DMS 273 (cell line): ENCODE results near the gene CDT1.

Source experiments
- DNase-seq: peaks from one replicate; lab custom pipeline; 2025; ENCODE audit not compliant: unreplicated experiment; lab: John Stamatoyannopoulos, UW

The CDT1 gene

DNA sequence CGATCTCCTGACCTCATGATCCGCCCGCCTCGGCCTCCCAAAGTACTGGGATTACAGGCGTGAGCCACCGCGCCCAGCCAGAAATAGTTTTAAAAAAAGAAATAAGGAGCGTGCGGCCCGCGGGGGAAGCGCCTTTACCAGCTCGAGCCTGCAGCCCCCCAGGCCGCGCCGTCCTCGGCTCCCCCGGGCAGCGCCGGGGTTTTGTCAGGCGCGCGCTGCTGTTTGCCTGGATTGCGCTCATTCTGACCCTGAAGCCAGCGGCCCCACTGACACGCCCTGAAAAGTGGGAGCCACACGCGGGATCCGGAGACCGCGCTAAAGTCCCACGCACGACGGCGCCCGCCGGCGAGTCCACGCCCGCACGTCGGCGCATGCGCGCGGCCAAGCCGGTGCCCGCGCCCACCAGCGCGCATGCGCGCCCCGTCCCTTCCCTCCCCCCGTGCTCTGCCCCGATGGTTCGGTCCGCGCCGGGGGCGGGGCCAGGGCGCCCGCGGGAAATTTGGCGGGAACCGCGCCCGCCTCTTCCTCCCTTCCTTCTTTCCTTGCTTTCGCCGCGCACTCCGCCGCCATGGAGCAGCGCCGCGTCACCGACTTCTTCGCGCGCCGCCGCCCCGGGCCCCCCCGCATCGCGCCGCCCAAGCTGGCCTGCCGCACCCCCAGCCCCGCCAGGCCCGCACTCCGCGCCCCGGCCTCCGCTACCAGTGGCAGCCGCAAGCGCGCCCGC is at the start of gene CDT1:
CDT1 (plus strand) TSS at position 526 of the 724 bp plus-strand sequence; CDS start at position 569, 43 bp downstream.
- peak; percentile 95 for DNase-seq

DNA sequence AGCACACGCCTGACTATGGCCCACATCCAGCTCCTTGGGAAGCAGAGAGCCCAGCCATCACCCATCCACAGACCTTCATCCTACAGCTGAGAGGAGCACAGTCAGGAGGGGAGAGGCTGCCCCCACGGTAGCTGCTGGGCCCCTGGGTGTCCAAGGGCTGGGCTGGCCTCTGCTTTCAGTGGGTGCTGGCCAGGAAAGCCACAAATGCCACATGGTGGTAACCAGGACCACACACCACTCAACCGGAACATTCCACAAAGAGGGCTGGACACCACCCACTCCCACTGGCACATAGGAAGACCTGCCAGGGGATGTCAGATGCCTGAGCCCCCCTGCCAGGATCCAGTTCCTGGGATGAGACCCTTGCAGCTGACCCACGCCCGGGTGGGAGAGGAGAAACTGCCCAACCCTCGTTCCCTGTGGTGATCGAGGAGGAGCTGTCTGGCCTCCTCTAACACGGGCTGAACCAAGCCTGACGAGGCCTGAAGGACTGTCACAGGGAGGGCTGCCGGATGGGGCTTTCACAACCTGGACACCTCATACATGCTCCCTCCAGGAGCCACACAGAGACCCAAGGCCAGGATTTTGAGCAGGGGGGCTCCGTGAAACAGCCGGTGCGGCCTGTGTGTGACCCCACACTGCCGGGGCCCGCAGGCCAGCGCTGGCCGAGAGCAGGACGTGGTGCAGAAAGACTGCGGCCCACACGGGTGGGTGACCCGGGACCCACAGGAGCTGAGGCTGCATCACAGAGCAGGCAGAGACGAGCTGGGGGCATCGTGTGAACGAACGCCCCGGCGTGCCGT is 49.3 kb upstream of the CDT1 start:
- no peak for DNase-seq

DNA sequence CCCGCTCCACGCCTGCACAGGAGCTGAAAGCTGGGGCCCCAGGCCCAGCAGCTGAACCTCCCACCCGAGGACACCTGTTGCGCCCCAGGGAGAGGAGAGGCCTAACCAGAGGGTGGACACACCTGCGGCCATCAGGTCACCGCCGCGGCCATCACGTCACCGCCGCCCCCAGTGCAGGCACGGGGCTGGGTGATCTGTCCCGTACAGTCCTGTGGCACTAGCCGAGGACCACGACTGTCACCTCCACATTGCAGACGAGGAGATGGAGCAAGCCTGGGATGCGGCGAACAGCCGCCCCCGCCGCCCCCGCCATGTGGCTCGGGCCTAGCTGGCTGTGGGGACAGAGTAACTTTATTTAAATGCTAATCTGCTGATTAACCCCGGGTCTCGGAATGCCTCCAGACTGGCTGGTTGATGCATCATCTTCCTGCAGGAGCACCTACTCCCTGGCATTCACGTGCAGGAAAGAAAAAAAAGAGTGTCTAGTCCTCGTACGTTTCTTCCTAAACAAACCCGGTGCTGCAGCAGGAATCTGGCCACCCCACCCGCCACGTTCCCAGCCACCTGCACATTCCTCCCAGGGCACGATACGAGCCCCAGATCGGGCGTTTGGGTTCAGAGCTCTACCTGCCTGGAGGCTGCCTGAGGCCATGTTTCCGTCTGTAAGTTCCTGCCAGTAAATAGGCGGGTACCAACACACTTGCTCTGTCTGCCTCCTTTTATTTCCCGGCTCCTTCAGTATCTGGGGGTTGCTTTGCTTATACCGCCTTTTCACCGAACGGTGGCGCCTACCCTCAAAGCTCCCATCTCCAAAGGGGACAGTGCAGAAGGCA is 48.5 kb upstream of the CDT1 start:
- DNase-seq = peak; percentile 46

DNA sequence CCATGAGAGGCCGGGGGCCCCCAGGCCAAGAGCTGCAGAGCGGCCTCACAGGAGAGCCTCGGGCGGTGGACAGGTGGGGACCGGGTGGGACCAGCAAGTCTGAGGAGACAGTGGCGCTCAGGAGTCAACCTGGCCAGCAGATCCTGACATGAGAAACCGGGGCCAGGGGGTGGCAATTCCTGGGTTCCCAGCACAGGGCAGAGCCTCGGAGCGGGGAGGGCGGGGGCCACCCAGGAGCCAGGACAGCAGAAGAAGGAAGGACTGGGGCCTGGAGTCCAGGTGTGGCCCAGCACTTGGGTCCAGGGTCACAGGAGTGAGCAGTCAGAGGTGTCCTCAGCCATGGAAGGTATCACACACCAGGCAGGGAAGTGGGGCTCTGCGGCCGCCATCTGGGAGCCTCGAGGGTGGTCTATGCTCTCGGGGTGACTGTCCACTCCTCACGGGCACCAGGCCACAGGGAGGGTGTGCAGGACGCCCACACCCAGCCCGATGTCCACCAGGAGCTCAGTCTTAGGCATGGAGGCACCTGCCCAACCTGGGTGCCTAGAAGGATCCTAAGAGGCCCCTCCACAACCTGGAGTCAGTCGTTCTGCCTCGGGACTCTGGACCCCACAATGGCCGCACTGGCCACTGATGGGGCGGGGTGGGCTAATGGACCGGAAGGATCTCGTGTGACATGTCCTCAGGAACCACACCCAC is 47.7 kb upstream of the CDT1 start:
- no peak for DNase-seq

DNA sequence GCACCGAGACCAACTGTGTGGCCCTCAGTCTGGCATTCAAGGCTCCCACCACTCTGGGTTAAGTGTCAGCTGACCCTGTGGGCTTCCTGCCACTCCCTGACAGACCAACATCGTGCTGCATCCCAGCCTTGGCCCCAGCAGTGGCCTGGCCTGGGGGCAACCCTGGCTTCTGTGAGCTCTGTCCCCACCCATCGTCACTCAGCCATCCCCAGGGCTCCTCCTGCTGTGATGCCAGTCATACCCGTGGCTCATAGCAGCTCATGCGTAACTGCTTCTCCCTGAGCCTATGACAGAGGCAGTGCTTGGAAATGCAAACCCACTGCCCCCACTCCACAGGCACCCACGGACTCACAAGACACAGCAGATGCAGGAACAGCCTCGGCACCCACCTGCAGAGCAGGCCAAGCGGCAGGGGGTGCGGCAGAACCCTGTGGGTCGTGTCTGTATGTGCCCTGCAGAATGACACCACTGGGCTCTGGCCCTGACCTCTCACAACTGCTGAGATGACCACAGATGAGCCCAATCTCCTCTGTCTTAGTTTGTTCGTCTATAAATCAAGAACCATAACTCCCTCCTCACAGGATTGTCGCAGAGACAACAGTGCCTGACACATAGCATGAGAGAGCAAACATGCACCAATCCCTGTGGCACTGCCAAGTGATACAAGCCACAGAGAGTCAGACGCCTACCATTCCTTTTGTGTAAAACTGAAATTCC is 45.2 kb upstream of the CDT1 start:
- no peak for DNase-seq

DNA sequence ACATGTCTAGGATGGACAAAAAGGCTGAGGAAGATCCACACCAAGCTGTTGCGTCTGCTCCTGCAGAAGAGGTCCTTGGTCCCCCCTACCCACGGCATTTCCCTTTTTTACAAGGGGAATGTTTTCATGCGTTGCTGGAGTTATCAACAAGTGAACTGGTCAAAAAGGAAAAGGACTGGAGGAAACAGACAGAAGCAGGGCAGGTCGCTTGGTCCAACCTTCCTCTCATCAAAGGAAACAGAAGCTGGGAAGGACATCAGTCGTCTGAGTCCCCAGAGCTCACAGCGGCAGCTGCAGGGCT is 44.7 kb upstream of the CDT1 start:
- DNase-seq = no peak

DNA sequence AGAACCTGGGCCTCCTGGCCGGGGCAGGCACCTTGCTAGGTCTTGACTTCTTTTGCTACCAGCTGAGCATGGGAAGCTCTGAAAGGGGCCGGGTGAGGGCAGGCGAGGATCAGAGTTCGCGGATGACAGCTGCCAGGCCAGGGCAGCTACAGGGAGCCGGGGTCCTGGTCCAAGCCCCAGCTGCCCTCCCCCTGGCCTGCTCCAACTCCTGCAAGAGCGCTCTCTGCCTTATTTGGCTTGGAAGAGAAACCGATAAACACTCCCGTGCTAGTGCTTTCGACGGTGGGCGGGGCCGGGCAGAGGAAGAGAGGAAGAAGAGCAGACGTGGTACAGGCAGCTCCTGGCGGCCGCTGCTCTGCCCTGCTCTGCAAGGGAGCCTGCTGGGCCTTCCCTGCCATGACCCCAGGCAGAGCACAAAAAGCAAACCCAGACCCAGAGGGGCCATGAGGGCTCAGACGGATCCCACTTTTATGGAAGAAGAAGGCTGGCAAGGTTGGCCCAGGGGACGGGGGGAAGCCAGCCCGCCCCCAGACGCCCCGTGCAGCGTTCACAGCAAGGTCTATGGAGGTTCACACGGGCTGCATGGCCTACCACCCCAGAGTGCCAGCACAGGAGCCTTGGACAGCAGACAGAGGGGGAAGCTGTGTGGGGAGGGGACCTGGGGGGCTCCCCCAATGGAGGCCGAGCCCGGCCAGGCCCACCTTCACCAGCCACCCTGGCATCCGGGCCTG is 44.2 kb upstream of the CDT1 start:
- DNase-seq = peak; percentile 36

DNA sequence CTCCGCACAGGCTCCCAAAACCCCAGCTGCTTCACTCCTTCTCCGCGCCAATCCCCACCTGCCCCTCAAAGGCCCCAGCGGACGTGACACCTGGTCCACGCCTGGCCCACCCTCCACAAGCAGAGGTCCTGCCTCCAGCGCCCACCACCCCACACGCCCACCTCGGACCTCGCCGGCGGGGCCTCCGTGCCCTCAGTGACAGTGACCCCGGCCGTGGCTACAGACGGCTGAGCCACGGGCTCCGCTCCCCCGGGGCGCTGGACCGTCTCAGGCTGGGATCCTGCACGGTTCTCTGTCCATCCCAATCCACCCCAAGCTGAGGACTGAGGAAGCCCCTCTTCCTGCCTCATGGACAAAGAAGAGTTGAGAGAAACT is 43.6 kb upstream of the CDT1 start:
- no peak for DNase-seq

DNA sequence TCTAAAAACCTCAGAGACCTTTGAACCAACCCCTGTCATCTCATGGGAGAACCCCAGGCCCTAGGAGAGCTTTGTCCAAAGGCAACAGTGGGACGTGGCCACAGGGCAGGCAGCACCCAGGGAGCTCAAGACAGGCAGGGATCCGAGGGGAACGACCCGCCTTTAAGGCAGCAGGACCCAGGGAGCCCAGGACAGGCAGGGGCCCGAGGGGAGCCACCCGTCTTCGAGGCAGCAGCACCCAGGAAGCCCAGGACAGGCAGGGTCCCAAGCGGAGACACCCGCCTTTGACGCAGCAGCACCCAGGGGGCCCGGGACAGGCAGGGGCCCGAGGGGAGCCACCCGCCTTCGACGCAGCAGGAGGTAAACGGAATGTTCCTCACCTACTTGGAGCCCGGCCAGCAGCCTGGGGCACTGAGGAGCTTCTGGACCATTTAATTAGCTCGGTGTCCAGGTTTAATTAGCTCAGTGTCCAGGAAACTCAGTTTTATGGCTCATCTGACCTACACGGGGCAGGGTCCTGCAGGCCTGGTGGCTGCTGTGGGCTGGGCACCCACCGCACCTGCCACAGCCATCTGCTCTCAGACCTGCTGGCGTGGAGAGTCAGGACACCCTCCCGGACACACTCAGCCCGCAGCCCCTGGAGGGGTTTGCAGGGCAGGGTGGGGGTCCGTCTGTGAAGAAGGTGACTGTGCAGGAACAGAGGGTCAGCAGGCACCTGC is 43.0 kb upstream of the CDT1 start:
- DNase-seq = no peak

DNA sequence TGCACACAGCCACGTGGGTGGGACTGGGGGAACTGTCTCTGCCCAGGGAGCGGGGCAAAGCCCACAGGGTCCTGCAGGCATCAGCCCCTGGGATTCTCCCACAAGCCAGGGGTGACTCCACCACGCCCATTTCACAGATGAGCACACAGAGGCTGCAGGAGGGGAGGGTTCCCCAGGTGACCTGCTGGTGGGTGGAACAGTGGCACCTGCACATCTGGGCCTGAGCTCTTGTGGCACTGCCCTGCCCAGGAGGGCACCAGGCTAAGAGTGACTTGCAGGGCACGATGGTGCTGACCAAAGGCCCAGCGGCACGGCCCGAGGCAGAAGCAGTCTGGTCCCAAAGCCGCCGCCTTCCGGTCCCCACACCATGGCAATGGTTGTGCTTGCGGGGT is 42.5 kb upstream of the CDT1 start:
- no peak for DNase-seq

DNA sequence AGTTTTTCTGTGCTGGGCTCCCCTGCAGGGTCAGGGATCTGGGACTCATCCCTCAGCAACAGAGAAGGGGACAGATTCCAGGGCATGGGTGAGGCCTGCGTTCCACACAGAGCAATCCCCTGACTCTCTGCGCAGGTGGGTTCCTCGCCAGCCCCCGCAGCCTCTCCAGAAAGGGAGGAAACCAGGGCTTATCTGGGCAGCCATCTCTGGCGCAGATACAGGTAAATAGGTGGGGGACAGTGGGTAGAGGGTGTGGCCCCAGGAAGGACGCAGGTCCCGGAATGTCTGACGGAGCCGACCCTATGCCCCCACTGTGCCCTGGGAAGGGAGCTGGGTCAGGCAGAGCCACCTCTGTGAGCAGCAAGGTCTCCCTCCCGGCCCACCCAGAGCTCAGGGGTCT is 41.8 kb upstream of the CDT1 start:
- DNase-seq = no peak

DNA sequence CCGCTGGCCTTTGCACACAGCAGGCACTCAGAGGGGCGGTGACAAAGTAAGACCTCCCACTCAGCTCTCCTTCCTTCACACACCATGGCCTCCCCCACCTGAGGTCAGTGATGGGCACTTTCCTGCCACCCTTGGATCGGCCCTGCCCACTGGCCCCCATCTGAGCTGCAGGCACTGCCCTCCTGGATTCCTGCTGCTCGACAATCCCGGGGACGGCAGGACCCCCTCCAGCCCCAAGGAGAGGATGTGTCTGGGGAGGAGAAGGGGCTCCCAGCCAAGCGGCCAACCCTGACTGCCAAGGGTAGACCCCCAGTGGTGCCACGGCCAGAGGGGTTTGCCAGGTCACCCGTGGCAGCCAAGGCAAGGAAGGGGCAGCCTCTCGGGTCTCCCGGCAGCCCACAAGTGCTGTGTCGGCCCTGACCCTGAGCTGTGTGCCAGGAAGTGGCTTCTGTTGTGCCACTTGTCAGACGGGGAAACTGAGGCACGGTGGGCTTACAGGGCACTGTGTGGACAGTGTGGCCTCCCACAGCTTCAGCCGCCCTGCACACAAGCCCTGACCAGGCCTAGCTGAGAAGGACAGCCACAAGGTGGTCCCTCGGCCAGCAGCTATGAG is 41.2 kb upstream of the CDT1 start:
- no peak for DNase-seq

DNA sequence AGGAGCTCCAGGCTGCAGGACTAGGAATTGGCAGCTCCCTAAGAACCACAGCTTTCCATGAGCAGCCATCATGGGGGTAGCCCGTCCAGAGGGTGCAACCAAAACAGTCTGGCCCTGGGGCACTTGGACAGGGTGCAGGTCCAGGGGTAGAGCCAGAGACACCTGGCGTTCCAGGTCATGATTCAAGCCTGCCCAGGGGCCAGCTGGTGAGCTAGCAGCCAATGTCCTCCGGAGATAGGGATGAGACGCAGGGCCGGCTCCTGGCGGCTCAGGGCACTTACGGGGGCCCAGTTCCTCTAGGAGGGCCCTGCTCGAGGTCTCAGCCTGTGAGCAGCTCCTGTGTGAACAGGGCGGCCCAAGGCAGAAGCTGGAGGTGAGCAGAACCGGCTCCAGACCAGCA is 40.6 kb upstream of the CDT1 start:
- no peak for DNase-seq

DNA sequence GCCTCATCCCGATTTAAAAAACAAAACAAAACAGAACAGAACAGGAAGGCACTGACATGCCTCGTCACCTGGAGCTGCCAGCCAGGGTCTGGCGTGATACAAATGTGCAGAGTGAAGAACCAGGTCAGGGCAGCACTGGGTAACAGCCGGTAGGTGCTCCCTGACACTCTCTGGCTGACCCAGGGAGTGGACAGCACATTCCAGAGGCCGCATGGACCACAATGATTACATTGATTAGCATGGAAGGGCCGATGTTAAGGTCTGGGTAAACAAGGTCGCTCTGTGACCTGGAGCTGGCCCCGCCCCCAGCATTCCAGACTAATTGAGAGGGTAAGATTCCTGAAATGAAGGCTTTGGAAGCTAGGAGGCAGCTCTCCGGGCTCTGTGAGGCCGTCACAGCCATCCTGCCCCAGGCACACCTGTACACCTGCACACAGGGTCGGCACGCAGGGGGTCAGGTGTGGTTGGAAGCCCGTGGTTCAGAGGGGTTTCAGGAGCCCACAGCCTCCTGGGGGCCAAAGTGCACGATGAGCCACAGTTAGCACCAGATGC is 40.0 kb upstream of the CDT1 start:
- no peak for DNase-seq

DNA sequence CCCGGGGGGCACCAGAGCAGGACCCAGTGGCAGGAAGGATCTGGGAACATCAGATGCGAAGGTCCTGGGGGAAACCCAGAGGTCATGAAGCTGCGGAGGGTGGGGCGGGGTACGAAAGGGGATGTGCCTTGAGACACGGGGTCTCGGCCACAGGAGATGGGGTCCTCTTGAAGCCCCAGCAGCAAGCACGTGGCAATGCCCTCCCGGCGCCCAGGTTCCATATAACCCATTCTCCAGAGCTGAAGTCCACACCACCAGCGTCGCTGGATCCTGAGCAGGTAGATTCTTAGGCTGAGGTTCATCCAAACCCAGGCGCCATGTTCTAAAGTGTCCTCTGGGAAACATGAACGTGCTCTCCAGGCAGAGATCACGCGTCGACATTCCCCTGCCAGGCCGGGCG is 39.5 kb upstream of the CDT1 start:
- DNase-seq = no peak

DNA sequence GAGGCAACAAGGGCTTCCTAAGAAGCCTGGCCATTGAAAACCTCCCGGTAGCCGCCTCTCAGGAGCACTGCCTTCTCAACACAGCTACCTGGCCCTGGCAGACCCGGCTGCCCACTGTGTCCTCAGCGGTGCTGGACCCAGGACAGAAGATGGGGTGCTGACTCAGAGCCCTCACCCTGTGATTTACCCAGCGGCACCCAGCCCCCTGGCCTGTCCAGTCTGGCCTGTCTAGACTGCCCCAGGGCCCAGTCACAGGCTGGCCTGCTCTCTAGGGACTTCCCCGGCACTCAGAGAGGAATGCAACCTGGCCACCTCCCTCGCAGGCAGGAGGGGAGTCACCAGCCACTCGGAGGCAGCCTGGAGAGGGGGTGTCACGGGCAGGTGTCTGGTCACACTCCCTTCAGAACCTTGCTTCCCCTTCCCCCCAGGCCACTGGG is 38.7 kb upstream of the CDT1 start:
- DNase-seq = no peak

DNA sequence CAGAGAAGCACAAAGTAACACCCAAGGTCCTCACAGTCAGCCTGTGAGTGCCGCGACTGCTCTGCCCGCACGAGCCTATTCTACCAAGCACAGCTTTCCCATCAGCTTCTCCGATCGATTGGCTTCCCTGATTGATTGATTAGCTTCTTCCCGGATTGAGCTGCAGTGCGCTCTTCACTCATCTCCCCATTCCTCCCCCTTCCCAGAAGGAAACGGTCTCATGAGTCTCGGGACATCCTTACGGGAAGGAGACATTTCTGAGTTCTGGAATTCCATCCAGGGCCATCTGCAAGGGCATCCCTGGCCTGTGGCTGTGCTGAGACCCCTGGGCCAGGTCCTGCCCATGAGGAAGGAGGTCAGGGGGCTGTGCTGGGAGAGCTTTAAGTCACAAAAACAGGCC is 36.6 kb upstream of the CDT1 start:
- no peak for DNase-seq

DNA sequence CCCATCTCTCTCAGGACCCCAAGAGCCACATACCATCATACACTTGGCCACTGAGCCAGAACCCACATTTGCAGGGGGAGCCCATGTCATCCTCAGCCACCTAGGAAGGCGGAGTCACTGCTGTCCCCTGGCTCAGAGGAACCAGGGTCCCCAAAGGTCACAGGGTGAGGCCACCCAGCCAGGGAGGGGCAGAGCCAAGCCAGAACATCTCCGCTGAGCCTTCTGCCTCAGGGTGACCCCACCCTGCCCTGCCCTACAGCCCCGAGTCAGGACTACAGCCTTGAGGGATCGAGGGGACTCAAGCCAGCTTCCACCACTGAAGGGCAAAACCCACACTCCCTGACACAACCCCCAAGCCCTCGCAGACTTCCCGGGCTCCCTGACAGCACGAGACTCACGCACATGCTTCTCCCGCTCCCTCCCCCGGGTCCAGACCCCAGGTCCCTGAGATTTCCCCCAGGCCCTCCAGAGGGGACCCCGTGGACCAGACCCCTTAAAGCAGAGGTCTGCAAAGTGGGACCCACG is 36.0 kb upstream of the CDT1 start:
- DNase-seq = peak; percentile 67
